Stimulated activated CD4-positive, alpha-beta T cell treated with anti-CD3 and anti-CD28 coated beads, Interleukin-4, amount 100 ng/mL, for 4 hours (primary cell): ENCODE data around the gene NPM3.

ENCODE experiments used
- DNase-seq, 2 experiments: peaks; one replicate each; pipeline ENCODE4 v3.0.0-alpha.2; 2020

The NPM3 gene

DNA sequence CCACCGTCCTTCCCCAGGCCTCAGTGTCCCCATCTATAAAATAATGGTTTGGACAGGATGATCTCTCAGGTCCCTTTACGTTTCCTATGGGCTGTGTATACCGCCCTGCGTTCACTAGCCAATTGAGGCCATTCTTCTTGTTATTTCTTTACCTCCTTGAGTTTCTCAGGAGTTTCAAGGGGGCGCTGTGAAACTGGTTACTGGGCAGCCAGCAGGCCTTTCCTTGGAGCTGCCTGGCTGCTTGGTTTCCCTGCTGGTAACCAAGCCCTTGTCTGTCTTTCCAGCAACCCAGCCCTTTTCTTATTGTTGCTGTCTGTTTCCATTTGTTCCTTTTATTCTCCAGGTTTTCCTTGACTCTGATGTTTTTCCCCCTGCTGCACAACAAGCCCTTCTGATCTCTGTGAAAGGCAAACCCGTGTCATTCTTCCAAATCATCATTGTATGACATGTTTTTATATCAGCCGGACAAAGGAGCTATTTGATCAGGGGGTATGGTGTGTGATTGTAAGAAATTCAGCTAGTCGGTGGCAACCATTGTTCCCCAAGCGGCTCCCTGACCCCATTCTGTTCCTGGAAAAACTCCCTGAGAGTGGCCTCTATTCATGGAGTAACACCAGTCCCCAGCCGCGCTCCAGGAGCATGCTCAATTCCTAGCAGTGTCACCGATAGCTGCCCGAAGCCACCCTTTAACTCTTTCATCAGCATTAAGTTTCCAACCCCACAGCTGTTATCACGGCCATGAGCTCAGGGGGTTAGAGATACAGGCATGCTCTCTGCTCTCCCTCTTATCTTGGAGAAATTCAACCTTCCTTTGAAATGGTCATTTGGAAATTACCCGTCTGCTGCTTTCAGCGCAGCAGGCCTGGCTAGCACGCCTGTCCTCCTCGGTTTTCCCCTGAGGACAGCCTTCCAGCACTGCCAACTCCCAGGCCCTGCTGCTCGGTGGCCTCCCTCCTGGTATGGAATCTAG is 33.9 kb downstream of the NPM3 start:
- DNase-seq = no peak

GRCh38 chr10:101748496-101748895 is 34.8 kb downstream of the NPM3 start:
- no peak for DNase-seq

GRCh38 chr10:101745074-101745696 is 38.1 kb downstream of the NPM3 start:
- DNase-seq = no peak

GRCh38 chr10:101744267-101744666 is 39.0 kb downstream of the NPM3 start:
- no peak for DNase-seq

GRCh38 chr10:101741938-101742337 is 41.3 kb downstream of the NPM3 start:
- no peak for DNase-seq

- DNase-seq = no peak
These were observed 46.6 kb downstream of the NPM3 start for GRCh38 chr10:101736666-101737065.

DNA sequence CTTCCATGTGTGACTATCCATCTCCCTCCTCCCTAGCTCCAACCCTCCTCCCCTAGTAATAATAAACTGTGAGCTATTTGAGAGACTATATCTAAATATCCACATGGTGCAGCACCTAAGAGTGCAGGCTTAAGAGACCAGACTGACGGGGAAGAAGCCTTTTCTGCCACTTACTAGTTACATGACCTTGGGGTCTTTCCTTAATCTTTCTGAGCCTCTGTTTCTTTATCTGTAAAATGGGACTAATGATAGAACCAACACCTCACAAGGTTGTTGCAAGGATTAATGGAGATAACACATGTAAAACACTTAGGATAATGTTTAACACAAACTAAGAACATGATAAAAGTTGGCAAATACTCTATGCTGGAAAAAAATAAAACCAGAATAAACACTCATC is 51.1 kb downstream of the NPM3 start:
- no peak for DNase-seq
